ENCODE measurements around the gene NFATC2IP. TPM values are rescaled to one million over a fixed set of nuclear protein-coding genes. Genes with fewer than 3 reads are reported as not detected.
A peak's percentile ranks its signal among the peaks of the same experiment; 100 is the strongest.

Gene NFATC2IP
- total and polyA plus RNA-seq, 2 of the 13 experiments (the other 11 are each of a cell fraction or from before 2014, with no cell fraction given): 32.1 to 48.5 TPM

GRCh38 chr16:28925386-28926228 is 25.1 kb upstream of the NFATC2IP start (continued):
- TF ChIP-seq ZBTB37 (CRISPR knock-in tag; IDR thresholded peaks at IDR 0.05): peak; percentile 41; the same call in 1 of the 2 replicates
- no peak for TF ChIP-seq ZSCAN20 (CRISPR knock-in tag; IDR thresholded peaks at IDR 0.05; ENCODE audit: borderline replicate concordance)
- no peak; the same call in 1 of the 2 replicates for TF ChIP-seq NFKB2 (CRISPR knock-in tag; IDR thresholded peaks at IDR 0.05; ENCODE audit: borderline replicate concordance)
- 0 out of 2 replicates have a peak, but pooled peaks have one; percentile 43 for TF ChIP-seq KMT2A (CRISPR knock-in tag; IDR thresholded peaks at IDR 0.05)
- peak; percentile 13; the same call in 1 of the 2 replicates for TF ChIP-seq PRDM10 (CRISPR knock-in tag; IDR thresholded peaks at IDR 0.05; ENCODE audit: low read depth)
- peak; percentile 81; the same call in 1 of the 2 replicates for TF ChIP-seq ZFP91 (CRISPR knock-in tag; IDR thresholded peaks at IDR 0.05; ENCODE audit: borderline replicate concordance)
- TF ChIP-seq RAD21 (CRISPR knock-in tag; IDR thresholded peaks at IDR 0.05): peak; percentile 31
- no peak for TF ChIP-seq ZNF10 (CRISPR knock-in tag; IDR thresholded peaks at IDR 0.05; ENCODE audit: borderline replicate concordance, low read depth)
- TF ChIP-seq MATR3 (CRISPR knock-in tag; IDR thresholded peaks at IDR 0.05): no peak; the same call in 1 of the 2 replicates
- TF ChIP-seq NR2C2 (CRISPR knock-in tag; IDR thresholded peaks at IDR 0.05; ENCODE audit: borderline replicate concordance): 0 out of 2 replicates have a peak, but pooled peaks have one; percentile 31
- TF ChIP-seq ARID3A (IDR thresholded peaks at IDR 0.05; ENCODE audit: low read depth, low read length): no peak
- peak; percentile 47; the same call in 1 of the 2 replicates for TF ChIP-seq E2F1 (CRISPR knock-in tag; IDR thresholded peaks at IDR 0.05)
- no peak for TF ChIP-seq ZNF496 (CRISPR knock-in tag; IDR thresholded peaks at IDR 0.05; ENCODE audit: insufficient replicate concordance)
- no peak for TF ChIP-seq ZNF354B (CRISPR knock-in tag; IDR thresholded peaks at IDR 0.05)
- TF ChIP-seq ZKSCAN5 (CRISPR knock-in tag; IDR thresholded peaks at IDR 0.05): no peak
- TF ChIP-seq NFYB (CRISPR knock-in tag; IDR thresholded peaks at IDR 0.05): 0 out of 2 replicates have a peak, but pooled peaks have one; percentile 39
- TF ChIP-seq ZNF207 (IDR thresholded peaks at IDR 0.05; ENCODE audit: borderline replicate concordance): no peak
- peak; percentile 93 for TF ChIP-seq NRL (CRISPR knock-in tag; IDR thresholded peaks at IDR 0.05; ENCODE audit: borderline replicate concordance)

Data from HepG2 (cell line).